ENCODE data around the gene NRIP1.

Gene NRIP1

GRCh38 chr21:15028186-15028585, 36.6 kb downstream of the NRIP1 start:
- in situ Hi-C loops (cut with HindIII; ENCODE audit: low sequenced_read_pairs): no loop called here
- no peak for TF ChIP-seq CTCF (IDR thresholded peaks at IDR 0.05; ENCODE audit: low read depth, low read length, missing control alignments)
- no peak overlapping the region for H3K4me3 ChIP-seq (ENCODE audit: low read depth, low read length)
- DNase-seq (ENCODE audit: low read depth): no peak

- H3K4me3 ChIP-seq (ENCODE audit: low read depth, low read length): no peak overlapping the region
- in situ Hi-C loops (cut with HindIII; ENCODE audit: low sequenced_read_pairs): no loop called here
- TF ChIP-seq CTCF (IDR thresholded peaks at IDR 0.05; ENCODE audit: low read depth, low read length, missing control alignments): no peak
- no peak for DNase-seq (ENCODE audit: low read depth)
These were observed 37.7 kb downstream of the NRIP1 start for GRCh38 chr21:15027056-15027455.

- in situ Hi-C loops (cut with HindIII; ENCODE audit: low sequenced_read_pairs): no loop called here
- DNase-seq (ENCODE audit: low read depth): no peak
- no peak overlapping the region for H3K4me3 ChIP-seq (ENCODE audit: low read depth, low read length)
- TF ChIP-seq CTCF (IDR thresholded peaks at IDR 0.05; ENCODE audit: low read depth, low read length, missing control alignments): no peak
These were observed 38.4 kb downstream of the NRIP1 start for GRCh38 chr21:15026370-15026769.

GRCh38 chr21:15023776-15024175, 41.0 kb downstream of the NRIP1 start:
- H3K4me3 ChIP-seq (ENCODE audit: low read depth, low read length): no peak overlapping the region
- no peak for DNase-seq (ENCODE audit: low read depth)
- no peak for TF ChIP-seq CTCF (IDR thresholded peaks at IDR 0.05; ENCODE audit: low read depth, low read length, missing control alignments)
- in situ Hi-C loops (cut with HindIII; ENCODE audit: low sequenced_read_pairs): no loop called here

- TF ChIP-seq CTCF (IDR thresholded peaks at IDR 0.05; ENCODE audit: low read depth, low read length, missing control alignments): no peak
- in situ Hi-C loops (cut with HindIII; ENCODE audit: low sequenced_read_pairs): no loop called here
- H3K4me3 ChIP-seq (ENCODE audit: low read depth, low read length): no peak overlapping the region
- no peak for DNase-seq (ENCODE audit: low read depth)
These were observed 42.1 kb downstream of the NRIP1 start for GRCh38 chr21:15022608-15023261.

GRCh38 chr21:15020797-15021196, 44.0 kb downstream of the NRIP1 start:
- in situ Hi-C loops (cut with HindIII; ENCODE audit: low sequenced_read_pairs): no loop called here
- no peak for DNase-seq (ENCODE audit: low read depth)
- no peak overlapping the region for H3K4me3 ChIP-seq (ENCODE audit: low read depth, low read length)
- TF ChIP-seq CTCF (IDR thresholded peaks at IDR 0.05; ENCODE audit: low read depth, low read length, missing control alignments): no peak

Measured in astrocyte of the cerebellum (primary cell).